Ishikawa (cell line): ENCODE results near the gene CLK3.

Source experiments
- CEBPB ChIP-seq: IDR thresholded peaks from 2 replicates; pipeline ENCODE4 v1.6.1; 2012
- CREB1 ChIP-seq: IDR thresholded peaks from 2 replicates; pipeline ENCODE4 v1.6.1; 2012; ENCODE audit warnings: low read depth
- EGR1 ChIP-seq: IDR thresholded peaks from 2 replicates; pipeline ENCODE4 v1.6.1; 2012
- EP300 ChIP-seq: IDR thresholded peaks from 2 replicates; pipeline ENCODE4 v1.6.1; 2012; ENCODE audit warnings: borderline replicate concordance
- FOXM1 ChIP-seq: IDR thresholded peaks from 2 replicates; pipeline ENCODE4 v1.6.1; 2012; ENCODE audit warnings: low read depth, borderline replicate concordance
- NFIC ChIP-seq: IDR thresholded peaks from 2 replicates; pipeline ENCODE4 v1.6.1; 2012
- RAD21 ChIP-seq: IDR thresholded peaks from 2 replicates; pipeline ENCODE4 v1.6.1; 2012; ENCODE audit warnings: low read depth
- TAF1 ChIP-seq: IDR thresholded peaks from 2 replicates; pipeline ENCODE4 v1.6.1; 2012; ENCODE audit warnings: low read depth, mild to moderate bottlenecking
- TCF12 ChIP-seq: IDR thresholded peaks from 2 replicates; pipeline ENCODE4 v1.6.1; 2012; ENCODE audit warnings: low read depth
- TEAD4 ChIP-seq: IDR thresholded peaks from 2 replicates; pipeline ENCODE4 v1.6.1; 2012
- YY1 ChIP-seq: IDR thresholded peaks from 2 replicates; pipeline ENCODE4 v1.6.1; 2012; ENCODE audit warnings: low read depth
- ZBTB7A ChIP-seq: IDR thresholded peaks from 2 replicates; pipeline ENCODE4 v1.6.1; 2012; ENCODE audit warnings: low read depth
- TF ChIP-seq, protein P1 (sequence below): IDR thresholded peaks from 2 replicates; pipeline ENCODE4 v1.6.1; 2012
- TF ChIP-seq, protein P2 (sequence below): IDR thresholded peaks from 2 replicates; pipeline ENCODE4 v1.6.1; 2012; ENCODE audit warnings: low read depth, mild to moderate bottlenecking
- TF ChIP-seq, protein P3 (sequence below): IDR thresholded peaks from 2 replicates; pipeline ENCODE4 v1.6.1; 2012

Gene CLK3

DNA sequence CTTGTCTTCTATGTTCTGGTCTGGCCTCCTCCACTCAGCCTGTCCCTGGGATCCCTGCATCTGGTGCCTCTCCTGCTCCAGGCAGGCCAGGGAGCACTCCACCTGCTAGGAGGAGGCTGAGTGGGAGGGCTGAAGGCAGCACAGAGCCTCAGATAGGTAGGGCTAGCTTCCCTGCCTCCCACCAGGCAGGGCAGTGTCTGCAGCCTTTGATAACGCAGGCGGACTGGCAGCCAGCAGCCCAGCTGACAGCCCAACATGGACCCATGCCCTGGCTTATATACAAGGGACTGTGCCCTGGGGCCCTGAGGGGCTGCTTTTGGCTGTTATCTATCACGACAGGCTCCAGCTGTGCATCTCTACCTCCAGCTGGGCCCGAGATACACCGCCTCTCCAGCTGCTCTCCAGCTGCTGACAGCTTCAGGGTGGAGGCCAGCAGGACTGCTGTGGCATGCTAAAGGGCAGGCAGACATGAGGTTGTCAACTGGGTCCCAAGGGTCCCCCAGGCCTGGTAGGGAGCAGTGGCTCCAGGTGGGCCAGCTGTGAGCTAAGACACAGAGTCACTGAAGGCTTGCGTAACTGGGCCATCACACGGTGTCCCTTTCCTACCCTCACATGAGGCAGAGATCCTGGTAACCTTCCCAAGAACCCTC lies 5.2 kb upstream of the CLK3 start:
- no peak for TF ChIP-seq TEAD4
- TF ChIP-seq, protein P1, sequence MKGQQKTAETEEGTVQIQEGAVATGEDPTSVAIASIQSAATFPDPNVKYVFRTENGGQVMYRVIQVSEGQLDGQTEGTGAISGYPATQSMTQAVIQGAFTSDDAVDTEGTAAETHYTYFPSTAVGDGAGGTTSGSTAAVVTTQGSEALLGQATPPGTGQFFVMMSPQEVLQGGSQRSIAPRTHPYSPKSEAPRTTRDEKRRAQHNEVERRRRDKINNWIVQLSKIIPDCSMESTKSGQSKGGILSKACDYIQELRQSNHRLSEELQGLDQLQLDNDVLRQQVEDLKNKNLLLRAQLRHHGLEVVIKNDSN, result no peak
- no peak for TF ChIP-seq EGR1
- no peak for TF ChIP-seq CEBPB
- no peak for TF ChIP-seq YY1

DNA sequence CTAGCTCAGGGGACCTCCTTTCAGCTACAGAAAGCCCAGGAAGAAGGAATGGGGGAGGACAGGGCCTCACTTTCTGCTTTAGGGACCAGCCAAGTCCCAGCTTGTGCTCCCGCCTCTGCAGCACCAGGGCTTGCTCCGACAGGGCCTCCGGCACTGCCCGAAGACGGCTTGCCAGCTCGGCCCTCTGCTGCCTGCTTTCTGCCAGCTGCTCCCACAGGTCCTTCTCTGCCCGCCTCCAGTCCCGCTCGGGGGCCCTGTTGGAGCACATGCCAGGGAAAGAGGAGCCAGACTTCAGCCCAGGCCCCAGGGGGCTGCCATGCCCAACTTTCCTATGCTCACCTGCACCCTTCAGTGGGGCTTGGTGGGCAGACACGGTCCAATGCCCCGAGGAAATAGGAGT lies 4.3 kb upstream of the CLK3 start:
- TF ChIP-seq TEAD4 (no peak), YY1 (no peak), ZBTB7A (no peak)

DNA sequence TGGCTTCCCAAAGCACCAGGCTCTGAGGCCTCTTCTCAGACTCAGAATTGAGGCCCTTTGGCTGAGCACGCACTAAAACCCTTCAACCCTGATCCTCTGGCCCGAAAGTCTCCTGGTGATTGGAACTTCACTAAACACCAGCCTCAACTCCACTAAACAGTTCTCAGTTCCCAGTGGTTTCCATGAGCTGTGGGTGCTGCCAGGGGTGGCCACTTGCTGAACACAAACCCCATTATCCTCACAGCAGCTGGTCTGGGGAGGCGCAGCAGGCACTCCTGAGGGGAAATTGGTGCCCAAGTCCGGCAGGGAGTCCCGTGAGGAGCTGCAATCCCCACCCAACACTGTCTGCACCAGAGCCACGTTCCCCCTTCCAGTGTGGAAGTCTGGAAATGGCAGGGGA lies 3.8 kb upstream of the CLK3 start:
- TF ChIP-seq ZBTB7A, result no peak
- TF ChIP-seq, protein P2, sequence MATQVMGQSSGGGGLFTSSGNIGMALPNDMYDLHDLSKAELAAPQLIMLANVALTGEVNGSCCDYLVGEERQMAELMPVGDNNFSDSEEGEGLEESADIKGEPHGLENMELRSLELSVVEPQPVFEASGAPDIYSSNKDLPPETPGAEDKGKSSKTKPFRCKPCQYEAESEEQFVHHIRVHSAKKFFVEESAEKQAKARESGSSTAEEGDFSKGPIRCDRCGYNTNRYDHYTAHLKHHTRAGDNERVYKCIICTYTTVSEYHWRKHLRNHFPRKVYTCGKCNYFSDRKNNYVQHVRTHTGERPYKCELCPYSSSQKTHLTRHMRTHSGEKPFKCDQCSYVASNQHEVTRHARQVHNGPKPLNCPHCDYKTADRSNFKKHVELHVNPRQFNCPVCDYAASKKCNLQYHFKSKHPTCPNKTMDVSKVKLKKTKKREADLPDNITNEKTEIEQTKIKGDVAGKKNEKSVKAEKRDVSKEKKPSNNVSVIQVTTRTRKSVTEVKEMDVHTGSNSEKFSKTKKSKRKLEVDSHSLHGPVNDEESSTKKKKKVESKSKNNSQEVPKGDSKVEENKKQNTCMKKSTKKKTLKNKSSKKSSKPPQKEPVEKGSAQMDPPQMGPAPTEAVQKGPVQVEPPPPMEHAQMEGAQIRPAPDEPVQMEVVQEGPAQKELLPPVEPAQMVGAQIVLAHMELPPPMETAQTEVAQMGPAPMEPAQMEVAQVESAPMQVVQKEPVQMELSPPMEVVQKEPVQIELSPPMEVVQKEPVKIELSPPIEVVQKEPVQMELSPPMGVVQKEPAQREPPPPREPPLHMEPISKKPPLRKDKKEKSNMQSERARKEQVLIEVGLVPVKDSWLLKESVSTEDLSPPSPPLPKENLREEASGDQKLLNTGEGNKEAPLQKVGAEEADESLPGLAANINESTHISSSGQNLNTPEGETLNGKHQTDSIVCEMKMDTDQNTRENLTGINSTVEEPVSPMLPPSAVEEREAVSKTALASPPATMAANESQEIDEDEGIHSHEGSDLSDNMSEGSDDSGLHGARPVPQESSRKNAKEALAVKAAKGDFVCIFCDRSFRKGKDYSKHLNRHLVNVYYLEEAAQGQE, result no peak

DNA sequence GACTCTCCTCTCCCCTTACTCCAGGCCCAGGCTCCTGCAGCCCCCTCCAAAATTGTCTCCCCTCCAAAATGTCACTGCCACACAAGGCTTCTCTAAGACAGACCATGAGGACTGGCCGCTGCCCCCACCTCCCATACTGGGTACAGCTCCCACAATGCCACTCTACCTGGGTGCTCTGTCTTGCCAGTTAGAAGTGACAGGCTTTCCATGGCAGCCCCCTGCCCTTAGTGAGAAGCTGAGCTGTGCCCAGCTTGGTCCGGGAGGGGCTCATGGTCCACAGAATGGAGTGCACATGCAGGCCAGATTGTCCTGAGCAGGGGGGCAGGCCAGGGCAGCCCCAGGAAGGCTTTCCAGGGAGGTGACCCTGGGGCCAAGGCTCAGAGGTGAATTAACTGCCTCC lies 3.0 kb upstream of the CLK3 start:
- no peak for TF ChIP-seq TAF1
- TF ChIP-seq, protein P1, result no peak
- TF ChIP-seq NFIC, result no peak
- no peak for TF ChIP-seq ZBTB7A
- no peak for TF ChIP-seq RAD21
- TF ChIP-seq TCF12, result no peak
- TF ChIP-seq, protein P3, sequence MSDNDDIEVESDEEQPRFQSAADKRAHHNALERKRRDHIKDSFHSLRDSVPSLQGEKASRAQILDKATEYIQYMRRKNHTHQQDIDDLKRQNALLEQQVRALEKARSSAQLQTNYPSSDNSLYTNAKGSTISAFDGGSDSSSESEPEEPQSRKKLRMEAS, result no peak
- no peak for TF ChIP-seq FOXM1
- TF ChIP-seq EGR1, result no peak
- TF ChIP-seq, protein P2, result no peak
- no peak for TF ChIP-seq EP300
- no peak for TF ChIP-seq YY1

DNA sequence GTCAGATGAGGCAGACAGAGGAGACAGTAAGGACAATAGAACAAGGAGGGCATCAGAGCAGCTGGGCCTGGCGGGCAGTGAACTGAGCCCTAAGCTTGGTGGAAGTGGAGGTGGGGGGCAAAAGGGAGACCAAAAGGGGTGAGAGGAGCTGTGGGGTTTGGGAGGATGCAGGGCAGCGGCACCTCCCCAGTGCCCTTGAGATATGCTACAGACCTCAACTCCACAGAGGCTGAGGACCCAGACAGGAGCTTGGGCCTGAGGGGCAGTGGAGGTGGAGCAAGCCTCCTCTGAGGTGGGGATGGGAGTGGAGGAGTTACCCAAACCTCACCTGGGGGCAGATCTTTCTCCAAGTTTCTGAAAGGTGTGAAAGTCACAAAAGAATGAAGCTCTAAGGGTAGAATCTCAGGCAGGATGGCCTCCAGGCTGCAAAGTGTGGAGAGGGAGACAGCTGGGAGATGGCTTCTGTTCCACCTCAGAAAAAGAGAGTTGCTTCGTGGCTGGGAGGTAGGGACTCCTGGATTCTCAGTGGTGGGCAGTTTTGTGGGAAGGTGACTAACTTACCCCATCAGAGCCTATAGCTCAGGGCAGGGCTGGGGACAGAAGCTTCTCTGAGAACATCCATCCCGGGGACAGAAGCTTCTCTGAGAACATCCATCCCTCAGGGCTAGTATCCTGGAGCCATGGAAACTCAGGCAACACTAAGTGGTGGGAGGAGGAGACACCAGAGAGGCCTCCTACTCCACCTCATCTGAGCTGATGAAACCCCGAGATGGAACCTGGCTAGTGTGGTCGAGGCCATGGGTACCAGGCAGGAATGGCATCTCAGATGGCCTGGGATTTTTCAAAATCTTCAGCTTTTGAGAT lies 2.3 kb upstream of the CLK3 start:
- TF ChIP-seq EP300 (no peak), YY1 (no peak), RAD21 (no peak), TEAD4 (no peak), CREB1 (no peak)
- TF ChIP-seq, protein P2, result no peak
